Keratinocyte (primary cell): ENCODE measurements around the gene GPNMB.

Experiments
- EZH2 ChIP-seq: IDR thresholded peaks from one replicate; pipeline ENCODE4 v1.6.1; 2012; ENCODE audit warnings: inconsistent platforms, mild to moderate bottlenecking, low read length, moderate library complexity
- TF ChIP-seq, protein P1 (sequence below), 3 experiments: IDR thresholded peaks in 1 of 3; conservative IDR thresholded peaks in 1 of 3; optimal IDR thresholded peaks in 1 of 3; 2 replicates in 2 of 3; 3 replicates in 1 of 3; pipeline versions ENCODE3 to v1.5.1; 2011; ENCODE audit warnings: low read length in 3 of 3, mild to moderate bottlenecking in 3 of 3, moderate library complexity in 2 of 3, control low read depth in 1 of 3, inconsistent platforms in 1 of 3; ENCODE audit not compliant: insufficient read depth in 2 of 3; ENCODE audit errors: extremely low read depth in 1 of 3

DNA sequence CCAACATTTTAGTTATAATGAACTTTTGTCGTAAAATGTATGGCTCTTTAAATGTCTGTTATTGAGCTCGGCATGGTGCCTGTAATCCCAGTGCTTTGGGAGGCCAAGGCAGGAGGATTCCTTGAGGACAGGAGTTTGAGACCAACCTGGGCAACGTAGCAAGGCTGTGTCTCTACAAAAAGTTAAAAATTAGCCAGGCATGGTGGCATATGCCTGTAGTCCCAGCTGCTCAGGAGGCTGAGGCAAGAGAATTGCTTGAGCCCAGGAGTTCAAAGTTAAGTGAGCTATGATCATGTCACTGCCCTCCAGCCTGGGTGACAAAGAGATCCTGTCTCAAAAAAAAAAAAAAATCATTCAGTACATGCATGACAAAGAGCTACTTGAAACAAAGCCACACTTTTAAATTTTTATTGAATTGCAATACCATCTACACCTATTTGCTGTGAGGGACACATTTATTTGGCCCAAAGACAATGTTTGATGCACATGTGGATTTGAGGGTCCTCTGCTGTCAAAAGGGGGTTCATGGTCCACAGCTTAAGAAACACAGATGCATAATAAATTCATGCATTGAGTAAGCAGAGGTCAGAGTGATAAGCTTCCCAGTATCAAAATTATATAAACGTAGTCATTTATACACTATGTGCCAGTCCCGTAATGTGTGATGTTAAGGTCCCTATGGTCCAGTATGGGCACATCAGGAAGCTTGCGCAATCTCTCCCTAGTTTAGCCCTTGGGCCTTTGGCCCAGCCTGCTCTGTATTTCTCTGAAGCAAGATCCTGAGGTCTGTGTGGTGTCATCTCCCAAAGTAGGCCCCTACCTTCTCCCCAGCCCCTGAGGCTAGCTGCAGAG lies 48.2 kb downstream of the GPNMB start:
- TF ChIP-seq, protein P1, sequence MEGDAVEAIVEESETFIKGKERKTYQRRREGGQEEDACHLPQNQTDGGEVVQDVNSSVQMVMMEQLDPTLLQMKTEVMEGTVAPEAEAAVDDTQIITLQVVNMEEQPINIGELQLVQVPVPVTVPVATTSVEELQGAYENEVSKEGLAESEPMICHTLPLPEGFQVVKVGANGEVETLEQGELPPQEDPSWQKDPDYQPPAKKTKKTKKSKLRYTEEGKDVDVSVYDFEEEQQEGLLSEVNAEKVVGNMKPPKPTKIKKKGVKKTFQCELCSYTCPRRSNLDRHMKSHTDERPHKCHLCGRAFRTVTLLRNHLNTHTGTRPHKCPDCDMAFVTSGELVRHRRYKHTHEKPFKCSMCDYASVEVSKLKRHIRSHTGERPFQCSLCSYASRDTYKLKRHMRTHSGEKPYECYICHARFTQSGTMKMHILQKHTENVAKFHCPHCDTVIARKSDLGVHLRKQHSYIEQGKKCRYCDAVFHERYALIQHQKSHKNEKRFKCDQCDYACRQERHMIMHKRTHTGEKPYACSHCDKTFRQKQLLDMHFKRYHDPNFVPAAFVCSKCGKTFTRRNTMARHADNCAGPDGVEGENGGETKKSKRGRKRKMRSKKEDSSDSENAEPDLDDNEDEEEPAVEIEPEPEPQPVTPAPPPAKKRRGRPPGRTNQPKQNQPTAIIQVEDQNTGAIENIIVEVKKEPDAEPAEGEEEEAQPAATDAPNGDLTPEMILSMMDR (optimal IDR thresholded peaks at IDR 0.05 in 1 of 3, IDR thresholded peaks at IDR 0.05 in 1 of 3, conservative IDR thresholded peaks at IDR 0.05 in 1 of 3; ENCODE audit: extremely low read depth in 1 of 3, insufficient read depth in 2 of 3, low read length in 3 of 3): no peak
- TF ChIP-seq EZH2: no peak
